NCI-H2227 (cell line): ENCODE data around the gene TRAM2.

Experiments used
- DNase-seq: peaks from one replicate; lab custom pipeline; 2025; ENCODE audit not compliant: unreplicated experiment; lab: John Stamatoyannopoulos, UW

Gene TRAM2

DNA sequence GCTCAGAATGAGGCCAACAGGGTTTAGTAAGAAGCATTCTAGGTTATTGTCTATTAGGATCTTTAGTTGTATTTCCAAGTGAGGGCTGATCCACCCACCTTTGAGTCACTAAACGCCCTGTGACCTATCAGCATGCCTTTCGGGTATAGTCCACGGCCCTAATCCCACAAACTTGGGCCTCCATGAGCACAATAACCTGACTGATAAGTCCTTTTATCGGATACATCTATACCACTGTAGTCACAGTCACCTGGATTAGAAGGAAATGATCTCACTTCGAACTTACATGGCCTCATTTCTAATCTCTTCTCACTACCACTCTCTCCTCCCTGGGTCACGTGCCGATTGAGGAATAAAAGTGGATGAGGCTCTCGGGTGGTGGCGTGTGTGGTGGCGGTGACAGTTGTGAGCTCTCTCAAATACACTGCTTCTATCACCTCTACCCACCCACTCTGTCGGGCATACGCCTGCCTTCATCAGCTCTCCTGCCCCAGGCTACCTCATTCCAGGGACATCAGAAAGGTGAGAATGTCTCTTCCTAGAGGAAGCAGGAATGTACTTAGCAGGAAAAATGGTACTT lies 65.2 kb downstream of the TRAM2 start:
- no peak for DNase-seq

DNA sequence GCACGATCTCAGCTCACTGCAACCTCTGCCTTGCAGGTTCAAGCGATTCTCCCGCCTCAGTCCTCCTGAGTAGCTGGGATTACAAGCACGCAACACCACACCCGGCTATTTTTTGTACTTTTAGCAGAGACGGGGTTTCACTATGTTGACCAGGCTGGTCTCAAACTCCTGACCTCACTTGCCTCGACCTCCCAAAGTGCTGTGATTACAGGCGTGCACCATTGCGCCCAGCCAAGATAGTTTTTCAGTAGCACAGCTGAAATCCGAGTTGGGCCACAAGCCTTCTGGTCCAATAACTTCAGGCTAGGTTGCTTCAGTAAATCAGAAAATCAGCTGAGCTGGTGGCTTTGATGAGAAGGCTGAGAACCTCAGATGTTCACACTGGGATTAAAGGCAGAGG lies 65.7 kb downstream of the TRAM2 start:
- DNase-seq = no peak

- DNase-seq = no peak
These were observed 66.7 kb downstream of the TRAM2 start for GRCh38 chr6:52510213-52510562.

GRCh38 chr6:52509281-52510212 lies 67.3 kb downstream of the TRAM2 start:
- no peak for DNase-seq

- no peak for DNase-seq
These were observed 68.6 kb downstream of the TRAM2 start for GRCh38 chr6:52508261-52508739.

DNA sequence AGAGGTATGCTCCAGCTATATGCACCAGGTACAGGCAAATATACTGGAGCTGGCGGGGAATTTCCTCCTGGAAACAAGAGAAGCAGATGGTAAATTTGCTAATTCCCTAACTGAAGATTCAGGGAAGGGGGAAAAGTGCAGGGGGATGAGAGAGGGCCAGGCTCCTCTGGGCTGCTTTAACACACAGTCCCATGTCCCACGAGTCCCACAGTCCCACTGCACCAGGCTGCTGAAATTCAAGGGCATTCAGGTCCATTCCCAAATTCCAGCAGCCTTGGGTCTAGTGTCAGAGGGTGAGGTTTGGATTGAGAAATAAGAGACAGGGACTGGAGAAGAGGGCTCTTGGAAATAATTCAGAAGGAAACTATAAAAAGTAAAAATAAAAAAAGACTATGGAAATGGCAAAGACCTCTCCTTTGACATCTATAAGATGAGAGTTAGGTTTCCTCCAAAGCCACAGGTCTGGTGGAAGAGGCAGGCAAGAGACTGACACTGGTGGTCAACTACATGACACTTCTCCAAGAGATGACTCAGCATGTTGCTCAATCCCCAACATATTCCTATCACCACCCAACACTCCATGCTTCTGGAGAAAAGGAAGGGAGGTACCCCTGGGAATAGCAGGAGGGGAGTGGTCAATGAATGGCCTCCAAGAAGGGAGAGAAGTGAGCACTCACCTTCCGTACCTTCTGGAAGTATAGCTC lies 69.2 kb downstream of the TRAM2 start:
- no peak for DNase-seq

GRCh38 chr6:52506476-52506875 lies 70.4 kb downstream of the TRAM2 start:
- DNase-seq = no peak

GRCh38 chr6:52505726-52506409 lies 71.0 kb downstream of the TRAM2 start:
- no peak for DNase-seq

- DNase-seq = no peak
These were observed 72.1 kb downstream of the TRAM2 start for GRCh38 chr6:52504782-52505136.

- no peak for DNase-seq
These were observed 72.7 kb downstream of the TRAM2 start for GRCh38 chr6:52503851-52504781.

DNA sequence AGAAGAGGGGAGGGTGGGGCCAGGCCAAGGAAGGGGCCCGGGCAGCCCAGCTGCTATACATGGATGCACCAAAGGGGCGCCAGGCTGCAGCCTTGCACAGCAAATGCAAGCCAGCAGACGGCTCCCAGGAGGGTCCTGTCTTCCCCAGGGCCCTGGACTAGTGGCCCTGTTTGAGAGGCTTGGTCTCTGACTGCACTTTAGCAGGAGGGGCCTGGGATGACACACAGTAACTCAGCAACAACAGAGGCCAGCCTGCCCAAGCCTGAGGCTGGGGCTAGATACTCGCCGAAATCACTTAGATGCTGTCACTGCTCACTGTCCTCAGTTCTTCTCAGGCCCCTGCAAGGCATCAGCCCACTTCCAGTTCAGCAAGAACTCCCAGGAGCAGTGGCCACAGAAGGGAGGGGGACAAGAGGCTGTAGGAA lies 73.5 kb downstream of the TRAM2 start:
- no peak for DNase-seq

DNA sequence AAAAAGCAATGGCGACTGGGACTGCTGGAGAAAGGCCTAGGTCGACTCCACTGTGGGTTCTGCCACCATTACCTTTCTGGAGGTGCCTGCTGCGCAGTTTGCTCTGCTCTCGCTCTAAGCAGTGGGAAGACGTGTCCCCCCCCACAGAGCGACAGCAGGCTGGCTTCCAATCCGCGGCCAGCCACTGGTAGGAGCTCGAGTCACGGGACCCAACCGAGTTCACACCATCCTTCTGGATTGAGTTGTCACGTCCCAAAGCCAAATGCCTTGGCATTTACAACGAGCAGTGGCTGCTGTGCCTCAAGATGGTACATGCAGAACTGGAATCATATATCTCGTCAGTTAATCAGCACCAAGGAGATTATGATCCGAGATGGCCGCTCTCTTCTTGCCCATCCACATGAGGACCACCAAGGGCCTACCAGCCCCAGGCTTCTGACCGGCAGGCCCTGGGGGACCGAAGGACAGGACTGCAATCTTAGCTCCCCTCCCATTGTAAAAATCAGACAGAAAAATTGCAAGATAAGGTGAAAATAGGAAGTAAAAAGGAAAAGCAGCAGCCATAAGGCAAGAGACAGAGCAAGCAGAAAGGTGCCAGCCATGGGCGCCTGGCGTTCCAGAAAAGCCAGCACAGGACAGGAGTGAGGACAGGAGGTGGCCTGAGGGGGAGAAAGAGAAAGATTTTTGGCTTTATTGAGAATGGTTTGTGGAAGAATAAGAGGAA lies 74.4 kb downstream of the TRAM2 start:
- DNase-seq = no peak

DNA sequence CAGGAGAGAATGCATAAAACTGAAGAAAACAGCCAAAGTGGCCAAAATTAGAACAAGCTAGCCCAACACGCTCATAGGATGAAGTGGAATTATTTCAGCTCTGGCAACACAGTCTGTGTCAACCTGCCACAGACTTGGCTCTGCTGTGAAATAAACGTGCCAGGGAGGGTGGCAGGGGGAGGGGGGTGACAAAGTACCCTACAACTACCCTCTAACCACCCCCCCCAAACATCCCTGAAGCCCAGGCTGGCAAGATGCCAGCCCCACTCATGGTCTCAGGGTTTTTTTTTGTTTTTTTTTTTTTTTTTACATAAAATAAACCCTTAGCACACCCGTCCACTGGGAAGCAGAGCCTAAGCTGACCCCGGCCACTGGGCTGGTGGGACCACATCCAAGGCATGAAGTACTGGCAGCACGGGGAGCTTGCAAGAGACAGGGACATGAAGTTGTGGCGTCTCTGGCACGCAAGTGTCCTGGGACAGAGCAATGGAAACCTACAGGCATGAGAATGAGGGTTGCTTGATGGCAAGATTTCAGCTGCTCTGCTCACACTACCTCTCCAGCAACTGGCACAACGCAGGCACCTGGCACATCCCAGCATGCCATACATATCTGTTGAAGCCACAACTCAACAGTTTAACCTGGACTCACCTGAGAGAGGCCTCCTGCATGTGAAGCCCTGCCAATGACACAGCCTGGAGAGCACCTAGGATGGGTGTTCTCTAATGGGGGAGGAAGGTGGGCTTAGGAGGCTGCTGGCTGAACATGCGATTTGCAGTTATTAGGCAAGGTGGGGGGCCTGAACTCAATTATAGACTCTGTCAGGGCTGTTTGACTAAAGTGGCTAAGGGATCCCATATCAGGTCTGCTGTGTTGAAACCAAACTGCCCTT lies 76.4 kb downstream of the TRAM2 start:
- DNase-seq = no peak

- no peak for DNase-seq
These were observed 77.1 kb downstream of the TRAM2 start for GRCh38 chr6:52499681-52500236.

DNA sequence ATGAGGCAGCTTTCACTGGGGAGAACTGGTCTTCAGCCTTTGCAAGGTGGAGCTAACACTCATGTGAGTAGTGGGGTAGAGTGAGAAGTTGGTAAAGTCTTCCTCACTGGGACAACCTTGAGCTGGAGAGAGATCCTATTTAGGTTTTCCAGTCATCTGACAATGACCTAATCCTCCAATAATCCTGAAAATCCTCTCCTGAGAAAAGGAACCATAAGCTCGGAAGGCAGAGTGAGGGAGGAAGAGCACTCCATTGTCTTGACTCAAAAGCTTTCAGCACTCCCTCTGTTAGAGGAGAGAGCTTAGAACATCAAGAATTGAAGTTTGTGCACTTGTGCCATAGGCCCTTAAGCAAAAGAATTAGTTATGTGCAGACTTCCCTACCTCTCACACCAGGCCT lies 77.8 kb downstream of the TRAM2 start:
- DNase-seq = no peak

GRCh38 chr6:52498538-52499017 lies 78.3 kb downstream of the TRAM2 start:
- DNase-seq = no peak

GRCh38 chr6:52497652-52498408 lies 79.0 kb downstream of the TRAM2 start:
- no peak for DNase-seq
